Measurements from ENCODE around the gene TTC33. TPM values are rescaled to one million over a fixed set of nuclear protein-coding genes. Genes with fewer than 3 reads are reported as not detected.

Gene TTC33
- total RNA-seq, 1 experiment from 2014 or later: 12.6 TPM

- Histone ChIP-seq H3K4me3 (ENCODE audit: low read depth in 2 of 2, low read length in 2 of 2) (no peak overlapping the region), H3K4me1 (ENCODE audit: control insufficient read depth, insufficient read depth, low read length) (peaks cover 24% of the 10 kb centered on the region), H3K36me3 (ENCODE audit: control insufficient read depth, insufficient read depth, low read length) (no peaks in the 10 kb centered on the region), H3K27me3 (ENCODE audit: control insufficient read depth, insufficient read depth, low read length) (no peaks in the 10 kb centered on the region), H3K9me3 (ENCODE audit: control insufficient read depth, insufficient read depth, low read depth, low read length) (no peaks in the 10 kb centered on the region), H3K27ac (ENCODE audit: low read length) (no peak overlapping the region)
- CTCF ChIA-PET: no interaction called here
- POLR2A ChIA-PET: no interaction called here
- DNase-seq (ENCODE audit: low read depth, low spot score) (no peak), ATAC-seq (no peak)
- in situ Hi-C loops (cut with HindIII; ENCODE audit: low pct_unique_long_range_greater_than_20kb, low sequenced_read_pairs): no loop called here
- TF ChIP-seq REST (IDR thresholded peaks at IDR 0.05; ENCODE audit: insufficient read depth in 1 of 2, low read depth in 2 of 2, low read length in 1 of 2) (no peak), TCF7L2 (IDR thresholded peaks at IDR 0.05; ENCODE audit: low read depth, low read length) (no peak), SIN3A (IDR thresholded peaks at IDR 0.05; ENCODE audit: borderline replicate concordance, insufficient read depth, low read depth, low read length) (no peak), POLR2AphosphoS5 (IDR thresholded peaks at IDR 0.05; ENCODE audit: low read depth, low read length) (no peak), CTCF (IDR thresholded peaks at IDR 0.05) (no peak)
- intact Hi-C loops (cut with micrococcal nuclease; ENCODE audit: unreplicated experiment): no loop called here
- BruUV-seq (replicated peaks): no TSS peak
These were observed 198.9 kb downstream of the TTC33 start for GRCh38 chr5:40556811-40557210.

- no peaks in the 10 kb centered on the region for H3K27me3 ChIP-seq (ENCODE audit: control insufficient read depth, insufficient read depth, low read length)
- H3K36me3 ChIP-seq (ENCODE audit: control insufficient read depth, insufficient read depth, low read length): no peaks in the 10 kb centered on the region
- TF ChIP-seq TCF7L2 (IDR thresholded peaks at IDR 0.05; ENCODE audit: low read depth, low read length) (no peak), SIN3A (IDR thresholded peaks at IDR 0.05; ENCODE audit: borderline replicate concordance, insufficient read depth, low read depth, low read length) (no peak), POLR2AphosphoS5 (IDR thresholded peaks at IDR 0.05; ENCODE audit: low read depth, low read length) (no peak), CTCF (IDR thresholded peaks at IDR 0.05) (no peak), REST (IDR thresholded peaks at IDR 0.05; ENCODE audit: insufficient read depth in 1 of 2, low read depth in 2 of 2, low read length in 1 of 2) (no peak)
- POLR2A ChIA-PET: no interaction called here
- H3K4me3 ChIP-seq (ENCODE audit: low read depth in 2 of 2, low read length in 2 of 2): no peak overlapping the region
- intact Hi-C loops (cut with micrococcal nuclease; ENCODE audit: unreplicated experiment) (no loop called here), in situ Hi-C loops (cut with HindIII; ENCODE audit: low pct_unique_long_range_greater_than_20kb, low sequenced_read_pairs) (no loop called here)
- H3K9me3 ChIP-seq (ENCODE audit: control insufficient read depth, insufficient read depth, low read depth, low read length): no peaks in the 10 kb centered on the region
- no TSS peak for BruUV-seq (replicated peaks)
- H3K4me1 ChIP-seq (ENCODE audit: control insufficient read depth, insufficient read depth, low read length): peaks cover 29% of the 10 kb centered on the region
- ATAC-seq (no peak), DNase-seq (ENCODE audit: low read depth, low spot score) (no peak)
- H3K27ac ChIP-seq (ENCODE audit: low read length): peak overlapping the region; percentile 61; the same call in 1 of the 2 replicates
- CTCF ChIA-PET: no interaction called here
These were observed 199.9 kb downstream of the TTC33 start for GRCh38 chr5:40555886-40556285.
